Smooth muscle cell (in vitro differentiated cells): ENCODE data around the gene ABCA1. TPM values are rescaled to one million over a fixed set of nuclear protein-coding genes. Genes with fewer than 3 reads are reported as not detected.
"Not testable (repeated sequence)": the region's sequence is repeated elsewhere in the genome, so short reads cannot be mapped to it uniquely, and the experiment has no call there.

ENCODE experiments used
- DNase-seq: peaks from one replicate; lab custom pipeline; 2025; ENCODE audit not compliant: unreplicated experiment; lab: John Stamatoyannopoulos, UW
- H2AFZ ChIP-seq: fragments of 200-600 bp; sonication (generic); 2 replicates; pipeline ENCODE4 v1.6.0; 2016; ENCODE audit warnings: antibody characterized with exemption, low read depth, mild to moderate bottlenecking
- H3F3A ChIP-seq: fragments of 200-600 bp; sonication (generic); 2 replicates; pipeline ENCODE4 v1.6.0; 2017; ENCODE audit warnings: antibody characterized with exemption, low read depth
- H3K27ac ChIP-seq: fragments of 200-600 bp; sonication (generic); 2 replicates; pipeline ENCODE4 v1.5.1; 2016; ENCODE audit warnings: low read depth, mild to moderate bottlenecking
- H3K27me3 ChIP-seq: fragments of 200-600 bp; sonication (generic); 2 replicates; pipeline ENCODE4 v1.6.1; 2016; ENCODE audit warnings: low read depth, mild to moderate bottlenecking
- H3K36me3 ChIP-seq: fragments of 200-600 bp; sonication (generic); 2 replicates; pipeline ENCODE4 v1.5.1; 2016; ENCODE audit warnings: low read depth
- H3K4me1 ChIP-seq: fragments of 200-600 bp; sonication (generic); 2 replicates; pipeline ENCODE4 v1.5.1; 2016; ENCODE audit warnings: low read depth
- H3K4me2 ChIP-seq: fragments of 200-600 bp; sonication (generic); 2 replicates; pipeline ENCODE4 v1.6.0; 2016; ENCODE audit warnings: mild to moderate bottlenecking
- H3K4me3 ChIP-seq: fragments of 200-600 bp; sonication (generic); 2 replicates; pipeline ENCODE4 v1.5.1; 2016; ENCODE audit warnings: mild to moderate bottlenecking
- H3K79me2 ChIP-seq: fragments of 200-600 bp; sonication (generic); 2 replicates; pipeline ENCODE4 v1.6.0; 2016; ENCODE audit warnings: low read depth, mild to moderate bottlenecking
- H3K9ac ChIP-seq: fragments of 200-600 bp; sonication (generic); 2 replicates; pipeline ENCODE4 v1.6.0; 2016; ENCODE audit warnings: low read depth
- H3K9me3 ChIP-seq: fragments of 200-600 bp; sonication (generic); replicated peaks from 2 replicates; pipeline ENCODE4 v1.5.1; 2016; ENCODE audit warnings: low read depth
- H4K20me1 ChIP-seq: fragments of 200-600 bp; sonication (generic); 2 replicates; pipeline ENCODE4 v1.6.0; 2016; ENCODE audit warnings: low read depth
- CTCF ChIP-seq: fragments of 200-600 bp; sonication (generic); IDR thresholded peaks from 2 replicates; pipeline ENCODE4 v1.5.1; 2017; ENCODE audit warnings: borderline replicate concordance, mild to moderate bottlenecking, antibody characterized with exemption; ENCODE audit not compliant: insufficient read depth, poor library complexity, severe bottlenecking
- WGBS: methylation state at CpG from one replicate; pipeline ENCODE4 v1.1.7; 2016; ENCODE audit warnings: low lambda C conversion rate; 5-methylcytosine and 5-hydroxymethylcytosine counted together
- polyA plus RNA-seq: library from polyadenylated mRNA; unstranded; fragments of >200 nt; fragmentation: Nextera tagmentation; extraction: Ambion mirVana; gene quantifications from 2 replicates; pipeline ENCODE4 v1.2.1, GENCODE V29; 2016
- total RNA-seq: library from RNA; depleted of rRNA; stranded (reverse); fragments of >200 nt; gene quantifications from 2 replicates; pipeline ENCODE4 v1.2.3, GENCODE V29; 2014

Gene ABCA1
- total and polyA plus RNA-seq, 2 experiments from 2014 or later, result 2.8 to 29.6 TPM

GRCh38 chr9:104958751-104959150 lies 30.8 kb upstream of the ABCA1 start:
- Histone ChIP-seq H3K27ac (no peak overlapping the region), H3K79me2 (no peaks in the 10 kb centered on the region), H3K4me2 (no peak overlapping the region), H4K20me1 (no peaks in the 10 kb centered on the region), H3K27me3 (no peaks in the 10 kb centered on the region), H3K9me3 (no peaks in the 10 kb centered on the region), H3K4me3 (no peak overlapping the region), H2AFZ (no peak overlapping the region), H3K36me3 (no peaks in the 10 kb centered on the region), H3K4me1 (peaks cover 7% of the 10 kb centered on the region), H3F3A (no peaks in the 10 kb centered on the region), H3K9ac (no peak overlapping the region)
- 33% methylated on average over 1 of the region's 1 CpG for WGBS
- TF ChIP-seq CTCF, result no peak
- no peak for DNase-seq

GRCh38 chr9:104958006-104958405 lies 30.1 kb upstream of the ABCA1 start:
- not testable (repeated sequence) for H3F3A ChIP-seq, H3K9me3 ChIP-seq, H4K20me1 ChIP-seq, H3K4me1 ChIP-seq, H3K79me2 ChIP-seq, H3K4me2 ChIP-seq, DNase-seq, H3K4me3 ChIP-seq, H2AFZ ChIP-seq, H3K9ac ChIP-seq, H3K27me3 ChIP-seq, H3K36me3 ChIP-seq, H3K27ac ChIP-seq
- 75% methylated on average over 4 of the region's 4 CpGs for WGBS

GRCh38 chr9:104951487-104951886 lies 23.5 kb upstream of the ABCA1 start:
- H3K79me2 ChIP-seq, result no peaks in the 10 kb centered on the region
- H3K27ac ChIP-seq, result no peak overlapping the region
- H4K20me1 ChIP-seq, result no peaks in the 10 kb centered on the region
- no peaks in the 10 kb centered on the region for H3K4me1 ChIP-seq
- H3K4me3 ChIP-seq, result no peak overlapping the region
- H3K36me3 ChIP-seq, result no peaks in the 10 kb centered on the region
- no peak overlapping the region for H3K4me2 ChIP-seq
- H2AFZ ChIP-seq, result no peak overlapping the region
- no peaks in the 10 kb centered on the region for H3K9me3 ChIP-seq
- DNase-seq, result no peak
- no peak for TF ChIP-seq CTCF
- H3K9ac ChIP-seq, result no peak overlapping the region
- H3K27me3 ChIP-seq, result no peaks in the 10 kb centered on the region
- no peaks in the 10 kb centered on the region for H3F3A ChIP-seq
- WGBS, result 91% methylated on average over 4 of the region's 4 CpGs

GRCh38 chr9:104950838-104951237 lies 22.9 kb upstream of the ABCA1 start:
- Histone ChIP-seq H3F3A (no peaks in the 10 kb centered on the region), H3K9me3 (no peaks in the 10 kb centered on the region), H3K4me2 (no peak overlapping the region), H2AFZ (no peak overlapping the region), H3K27me3 (no peaks in the 10 kb centered on the region), H3K79me2 (no peaks in the 10 kb centered on the region), H4K20me1 (no peaks in the 10 kb centered on the region), H3K4me1 (no peaks in the 10 kb centered on the region), H3K4me3 (no peak overlapping the region), H3K9ac (no peak overlapping the region), H3K27ac (no peak overlapping the region), H3K36me3 (no peaks in the 10 kb centered on the region)
- no peak for TF ChIP-seq CTCF
- WGBS, result 84% methylated on average over 4 of the region's 4 CpGs
- DNase-seq, result no peak
